GM12891 (cell line): ENCODE results near the gene PEPD.

Experiments
- POLR2A ChIP-seq: IDR thresholded peaks from 2 replicates; pipeline ENCODE4 v1.6.1; 2011; ENCODE audit warnings: low read depth, low read length, control low read depth
- POLR2AphosphoS5 ChIP-seq: IDR thresholded peaks from 2 replicates; pipeline ENCODE4 v1.6.1; 2011; ENCODE audit warnings: low read depth, low read length, control low read depth
- SPI1 ChIP-seq: IDR thresholded peaks from 2 replicates; pipeline ENCODE4 v1.6.1; 2011; ENCODE audit warnings: low read depth, low read length, control low read depth

- no peak for TF ChIP-seq POLR2A
- TF ChIP-seq POLR2AphosphoS5: no peak
- TF ChIP-seq SPI1: no peak
These were observed 8.2 kb downstream of the PEPD start for GRCh38 chr19:33513424-33513823.
